Activated CD4-positive, CD25-positive, alpha-beta regulatory T cell treated with anti-CD3 and anti-CD28 coated beads, Interleukin-2, amount 50 U/mL, for 16 hours (primary cell): Measurements from ENCODE around the gene INTU.
"Not testable (repeated sequence)": the region's sequence is repeated elsewhere in the genome, so short reads cannot be mapped to it uniquely, and the experiment has no call there.

Source experiments
- DNase-seq: peaks from one replicate; pipeline ENCODE4 v3.0.0-alpha.2; 2020; ENCODE audit warnings: low read depth, low spot score

INTU gene

GRCh38 chr4:127632420-127633403 lies at the start of gene INTU:
Gene INTU, plus strand, starts transcription at chr4:127632957. Its CDS starts 78 bp downstream, at chr4:127633035.
- no peak for DNase-seq

DNA sequence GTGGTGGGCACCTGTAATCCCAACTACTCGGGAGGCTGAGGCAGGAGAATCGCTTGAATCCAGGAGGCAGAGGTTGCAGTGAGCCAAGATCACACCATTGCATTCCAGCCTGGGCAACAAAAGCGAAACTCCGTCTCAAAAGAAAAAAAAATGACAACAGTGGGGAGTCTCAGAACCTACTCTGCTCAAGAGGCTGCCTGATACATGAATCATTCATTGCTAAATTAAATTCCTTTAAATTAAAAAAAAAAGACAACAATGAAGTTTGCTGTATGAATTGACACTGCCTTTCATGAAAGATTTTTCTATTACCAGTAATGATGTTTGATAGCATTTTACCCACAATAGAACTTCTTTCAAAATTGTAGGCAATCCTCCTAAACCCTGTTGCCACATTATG lies 46.3 kb upstream of the INTU start:
- not testable (repeated sequence) for DNase-seq

GRCh38 chr4:127586922-127587571 lies 45.7 kb upstream of the INTU start:
- no peak for DNase-seq

DNA sequence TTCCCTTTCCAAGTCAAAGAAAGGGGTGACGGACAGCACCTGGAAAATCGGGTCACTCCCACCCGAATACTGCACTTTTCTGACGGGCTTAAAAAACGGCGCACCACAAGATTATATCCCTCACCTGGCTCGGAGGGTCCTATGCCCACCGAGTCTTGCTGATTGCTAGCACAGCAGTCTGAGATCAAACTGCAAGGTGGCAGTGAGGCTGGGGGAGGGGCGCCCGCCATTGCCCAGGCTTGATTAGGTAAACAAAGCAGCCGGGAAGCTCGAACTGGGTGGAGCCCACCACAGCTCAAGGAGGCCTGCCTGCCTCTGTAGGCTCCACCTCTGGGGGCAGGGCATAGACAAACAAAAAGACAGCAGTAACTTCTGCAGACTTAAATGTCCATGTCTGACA lies 43.6 kb upstream of the INTU start:
- not testable (repeated sequence) for DNase-seq

DNA sequence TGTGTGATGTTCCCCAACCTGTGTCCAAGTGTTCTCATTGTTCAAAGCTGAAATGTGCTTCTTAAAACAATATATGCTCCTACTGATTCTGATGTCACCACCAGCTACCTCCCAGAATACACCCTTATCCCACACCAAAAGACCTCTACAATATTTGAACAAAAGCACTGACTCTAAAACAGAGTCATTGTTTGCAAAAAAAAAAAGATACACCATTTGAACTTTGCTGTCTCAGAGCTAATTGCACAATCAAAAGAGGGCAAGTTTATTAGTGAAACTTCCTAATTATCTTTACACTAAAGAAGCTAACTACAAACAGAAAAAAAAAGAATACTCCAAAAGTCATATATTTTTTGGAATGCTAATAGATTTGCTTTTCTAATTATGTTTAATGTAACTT lies 34.1 kb upstream of the INTU start:
- no peak for DNase-seq

DNA sequence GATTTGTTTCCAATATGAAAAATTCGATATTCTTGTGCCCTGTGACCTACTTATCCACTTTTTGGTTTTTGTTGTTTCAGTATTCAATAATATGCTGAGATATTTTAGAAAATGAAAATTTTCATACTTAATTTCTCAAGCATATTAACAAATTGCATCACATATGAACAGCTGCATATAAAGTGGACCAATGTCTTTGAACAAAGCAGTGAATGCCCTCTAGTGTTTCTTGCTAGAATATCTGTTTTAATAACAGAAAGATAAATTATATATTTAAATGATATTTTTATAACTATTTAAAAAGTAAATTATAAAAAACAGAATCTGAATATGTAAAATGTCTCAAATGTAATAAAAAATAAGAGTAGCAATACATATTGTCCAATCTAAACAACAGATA lies 31.7 kb upstream of the INTU start:
- DNase-seq: no peak

- no peak for DNase-seq
Measured at GRCh38 chr4:127604949-127605709, 27.6 kb upstream of the INTU start.

DNA sequence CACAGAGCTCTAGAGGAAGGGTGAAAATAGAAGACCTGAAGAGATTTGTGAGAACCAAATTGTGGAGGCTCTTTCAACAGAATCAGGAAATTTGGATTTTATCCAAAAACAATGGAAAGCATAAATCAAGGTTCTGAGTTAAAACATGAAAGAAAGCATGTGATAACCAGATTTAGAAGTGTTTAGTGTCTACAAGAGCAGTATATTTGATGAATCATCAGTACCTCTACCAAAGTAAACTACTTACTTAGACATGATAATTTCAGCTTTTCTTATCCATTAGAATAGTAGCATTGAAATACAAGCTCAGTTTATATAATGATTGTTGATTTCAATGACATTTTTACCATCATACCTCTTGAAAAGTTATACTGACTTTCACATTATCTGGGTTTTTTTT lies 25.9 kb upstream of the INTU start:
- DNase-seq: no peak

DNA sequence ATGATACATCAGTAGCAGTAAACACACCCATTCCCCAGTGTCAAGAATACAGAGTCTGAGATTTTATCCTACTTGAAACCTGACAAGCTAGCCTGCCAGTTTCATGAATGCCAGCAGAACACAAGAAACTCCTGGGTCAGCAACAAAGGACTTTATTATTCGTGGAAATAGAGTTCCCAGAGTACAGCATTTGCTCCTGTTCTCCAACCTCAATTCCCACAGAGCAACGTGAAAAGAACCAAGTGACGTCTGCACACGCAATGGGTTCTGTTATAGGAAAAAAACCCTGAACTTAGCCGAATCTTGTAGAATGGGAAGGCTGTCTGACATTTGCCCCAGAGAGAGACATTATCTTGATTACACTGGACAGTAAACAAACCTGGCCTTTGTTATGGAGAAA lies 23.3 kb upstream of the INTU start:
- no peak for DNase-seq

DNA sequence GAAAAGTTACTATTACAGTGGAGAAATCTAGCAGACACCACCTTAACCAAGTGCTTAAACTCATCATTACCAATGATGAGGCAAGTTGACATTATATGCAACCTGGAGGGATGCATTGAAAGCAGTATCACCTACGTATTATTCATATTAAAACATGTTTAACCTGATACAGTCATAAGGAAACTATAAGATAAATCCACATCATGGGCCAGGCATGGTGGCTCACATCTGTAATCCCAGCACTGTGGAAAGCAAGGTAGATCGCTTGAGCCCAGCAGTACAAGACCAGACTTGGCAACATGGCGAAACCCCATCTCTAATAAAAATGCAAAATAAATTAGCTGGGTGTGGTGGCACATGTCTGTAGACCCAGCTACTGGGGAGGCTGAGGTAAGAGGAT lies 22.3 kb upstream of the INTU start:
- no peak for DNase-seq

- DNase-seq: no peak
Measured at GRCh38 chr4:127616898-127617297, 15.9 kb upstream of the INTU start.

DNA sequence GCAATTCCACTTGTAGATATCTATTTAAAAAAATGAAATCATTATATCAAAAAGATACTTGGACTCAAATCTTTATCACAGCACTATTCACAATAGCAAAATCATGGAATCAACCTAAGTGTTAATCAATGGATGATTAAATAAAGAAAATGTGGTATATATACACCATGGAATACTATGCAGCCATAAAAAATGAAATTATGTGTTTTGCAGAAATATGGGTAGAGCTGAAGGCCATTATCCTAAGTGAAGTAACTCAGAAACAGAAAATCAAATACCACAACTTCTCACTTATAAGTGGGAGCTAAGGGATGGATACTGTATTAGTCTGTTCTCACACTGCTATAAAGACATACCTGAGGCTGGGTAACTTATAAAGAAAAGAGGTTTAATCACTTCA lies 14.3 kb upstream of the INTU start:
- DNase-seq: no peak

- DNase-seq: no peak
Measured at GRCh38 chr4:127622621-127622920, 10.2 kb upstream of the INTU start.

- no peak for DNase-seq
Measured at GRCh38 chr4:127622921-127623796, 9.6 kb upstream of the INTU start.

- DNase-seq: no peak
Measured at GRCh38 chr4:127623797-127624083, 9.0 kb upstream of the INTU start.

- no peak for DNase-seq
Measured at GRCh38 chr4:127624173-127624572, 8.6 kb upstream of the INTU start.

DNA sequence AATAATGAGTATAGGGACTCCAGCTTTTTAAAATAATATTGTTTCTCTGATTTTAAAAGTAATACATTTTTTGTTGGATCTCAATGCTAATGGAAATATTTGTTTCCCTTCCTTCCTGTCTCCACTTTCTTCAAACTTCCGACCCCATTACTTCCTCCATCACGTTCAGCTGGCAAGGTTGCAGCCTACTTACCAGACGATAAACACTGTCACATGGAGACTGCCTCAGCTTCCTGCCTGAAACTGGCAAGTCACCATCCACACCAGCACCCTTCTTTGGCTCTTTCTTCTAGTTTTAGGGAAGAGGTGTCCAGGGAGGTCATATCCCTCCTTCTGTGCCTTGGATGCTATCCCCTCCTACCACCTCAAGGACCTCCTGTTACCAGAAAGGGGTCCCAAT lies 3.4 kb upstream of the INTU start:
- DNase-seq: no peak

- DNase-seq: no peak
Measured at GRCh38 chr4:127630152-127630551, 2.6 kb upstream of the INTU start.

DNA sequence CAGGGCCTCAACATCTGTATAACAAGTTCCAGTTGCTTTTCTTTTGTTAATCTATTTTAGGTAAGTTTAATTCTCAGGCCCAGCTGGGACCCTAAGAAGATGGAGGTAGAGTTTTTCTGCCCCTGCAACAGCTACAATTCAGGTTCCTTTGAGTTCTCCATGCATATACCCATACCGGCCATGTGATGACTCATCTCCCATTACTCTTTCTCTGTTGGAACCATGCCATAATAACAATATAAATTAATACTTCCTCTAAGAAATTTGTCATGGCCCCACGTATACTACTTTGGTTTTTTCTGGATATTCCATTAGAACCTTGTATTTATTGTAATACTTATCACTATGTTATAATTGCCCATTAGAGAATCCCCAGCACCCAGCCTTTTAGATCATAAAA lies 1.3 kb upstream of the INTU start:
- no peak for DNase-seq

- no peak for DNase-seq
Measured at GRCh38 chr4:127634181-127634580, 1.4 kb downstream of the INTU start.

- no peak for DNase-seq
Measured at GRCh38 chr4:127641524-127641923, 8.8 kb downstream of the INTU start.

GRCh38 chr4:127642169-127642568 lies 9.4 kb downstream of the INTU start:
- no peak for DNase-seq
